Peyer's patch (tissue), 4 donors: ENCODE results near the gene TUBB1.

ENCODE experiments used
- POLR2A ChIP-seq, 2 donors: fragments of 450-650 bp; IDR thresholded peaks; one replicate each; pipeline ENCODE4 v1.5.1; 2017; ENCODE audit warnings: antibody characterized with exemption in 2 of 2, mild to moderate bottlenecking in 2 of 2, moderate library complexity in 2 of 2
- TF ChIP-seq, protein P1 (sequence below), 6 experiments: fragments of 450-650 bp in 4 of 6; fragments of 200-600 bp in 2 of 6; sonication (generic) in 1 of 6; IDR thresholded peaks; one replicate each; pipeline ENCODE4 v1.5.1; 2017 to 2019; ENCODE audit warnings: antibody characterized with exemption in 6 of 6, mild to moderate bottlenecking in 3 of 6, moderate library complexity in 1 of 6

- TF ChIP-seq, protein P1, sequence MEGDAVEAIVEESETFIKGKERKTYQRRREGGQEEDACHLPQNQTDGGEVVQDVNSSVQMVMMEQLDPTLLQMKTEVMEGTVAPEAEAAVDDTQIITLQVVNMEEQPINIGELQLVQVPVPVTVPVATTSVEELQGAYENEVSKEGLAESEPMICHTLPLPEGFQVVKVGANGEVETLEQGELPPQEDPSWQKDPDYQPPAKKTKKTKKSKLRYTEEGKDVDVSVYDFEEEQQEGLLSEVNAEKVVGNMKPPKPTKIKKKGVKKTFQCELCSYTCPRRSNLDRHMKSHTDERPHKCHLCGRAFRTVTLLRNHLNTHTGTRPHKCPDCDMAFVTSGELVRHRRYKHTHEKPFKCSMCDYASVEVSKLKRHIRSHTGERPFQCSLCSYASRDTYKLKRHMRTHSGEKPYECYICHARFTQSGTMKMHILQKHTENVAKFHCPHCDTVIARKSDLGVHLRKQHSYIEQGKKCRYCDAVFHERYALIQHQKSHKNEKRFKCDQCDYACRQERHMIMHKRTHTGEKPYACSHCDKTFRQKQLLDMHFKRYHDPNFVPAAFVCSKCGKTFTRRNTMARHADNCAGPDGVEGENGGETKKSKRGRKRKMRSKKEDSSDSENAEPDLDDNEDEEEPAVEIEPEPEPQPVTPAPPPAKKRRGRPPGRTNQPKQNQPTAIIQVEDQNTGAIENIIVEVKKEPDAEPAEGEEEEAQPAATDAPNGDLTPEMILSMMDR (IDR thresholded peaks at IDR 0.05) = no peak
- no peak for TF ChIP-seq POLR2A (IDR thresholded peaks at IDR 0.05)
These were observed 42.9 kb downstream of the TUBB1 start for GRCh38 chr20:59062081-59062480.
